ENCODE data around the gene MAU2. TPM values are rescaled to one million over a fixed set of nuclear protein-coding genes. Genes with fewer than 3 reads are reported as not detected.

The MAU2 gene
- polyA plus RNA-seq, 2 donors = 19.6 to 35.6 TPM

- no peaks in the 10 kb centered on the region for H3K9me3 ChIP-seq (ENCODE audit: control insufficient read depth in 2 of 2, insufficient read depth in 1 of 2, low read depth in 1 of 2, low read length in 1 of 2)
- no peaks in the 10 kb centered on the region for H3K27me3 ChIP-seq (ENCODE audit: control insufficient read depth in 1 of 2, insufficient read depth in 2 of 2, low read length in 2 of 2)
- no peak overlapping the region for H3K27ac ChIP-seq (ENCODE audit: low read depth in 2 of 2, low read length in 1 of 2)
- peaks cover 35 to 68% of the 10 kb centered on the region in 2 donors for H3K36me3 ChIP-seq (ENCODE audit: control insufficient read depth in 2 of 2, insufficient read depth in 2 of 2, low read length in 1 of 2)
- H3K4me3 ChIP-seq (ENCODE audit: low read depth in 1 of 2, low read length in 2 of 2) = no peak overlapping the region
- H3K4me1 ChIP-seq (ENCODE audit: control insufficient read depth in 2 of 2, insufficient read depth in 2 of 2, low read length in 1 of 2) = no peaks in the 10 kb centered on the region
- 97% methylated on average over 8 of the region's 8 CpGs for WGBS, 2 donors
These were observed 32.2 kb downstream of the MAU2 start for GRCh38 chr19:19352823-19353222.

DNA sequence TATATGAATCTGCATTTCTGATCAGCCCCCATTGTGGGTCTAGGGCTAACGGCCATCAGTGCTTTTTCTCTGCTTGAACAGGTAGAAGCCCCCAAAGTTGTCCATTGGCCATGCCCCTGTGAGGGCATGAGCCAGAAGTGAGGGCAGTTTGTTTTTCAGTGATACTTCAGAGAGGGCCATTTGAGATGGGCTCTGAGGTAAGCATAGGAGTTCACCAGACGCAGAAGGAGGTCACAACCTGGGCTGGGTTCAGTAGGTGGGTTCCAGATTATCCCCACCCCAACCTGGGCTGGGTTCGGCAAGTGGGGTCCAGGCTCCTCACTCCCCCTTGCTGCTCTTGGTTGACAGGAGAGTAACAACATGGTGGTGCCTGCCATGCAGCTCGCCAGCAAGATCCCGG is 33.4 kb downstream of the MAU2 start:
- Histone ChIP-seq H3K4me3 (ENCODE audit: low read depth in 1 of 2, low read length in 2 of 2) (no peak overlapping the region), H3K27ac (ENCODE audit: low read depth in 2 of 2, low read length in 1 of 2) (no peak overlapping the region), H3K4me1 (ENCODE audit: control insufficient read depth in 2 of 2, insufficient read depth in 2 of 2, low read length in 1 of 2) (no peaks in the 10 kb centered on the region), H3K27me3 (ENCODE audit: control insufficient read depth in 1 of 2, insufficient read depth in 2 of 2, low read length in 2 of 2) (no peaks in the 10 kb centered on the region), H3K9me3 (ENCODE audit: control insufficient read depth in 2 of 2, insufficient read depth in 1 of 2, low read depth in 1 of 2, low read length in 1 of 2) (no peaks in the 10 kb centered on the region), H3K36me3 (ENCODE audit: control insufficient read depth in 2 of 2, insufficient read depth in 2 of 2, low read length in 1 of 2) (peaks cover 32 to 62% of the 10 kb centered on the region in 2 donors)
- 93% methylated on average over 5 of the region's 5 CpGs for WGBS, 2 donors

- 93 to 96% methylated on average over 10 to 11 of the region's 11 CpGs for WGBS, 2 donors
- H3K36me3 ChIP-seq (ENCODE audit: control insufficient read depth in 2 of 2, insufficient read depth in 2 of 2, low read length in 1 of 2) = peaks cover 28 to 54% of the 10 kb centered on the region in 2 donors
- no peaks in the 10 kb centered on the region for H3K4me1 ChIP-seq (ENCODE audit: control insufficient read depth in 2 of 2, insufficient read depth in 2 of 2, low read length in 1 of 2)
- H3K9me3 ChIP-seq (ENCODE audit: control insufficient read depth in 2 of 2, insufficient read depth in 1 of 2, low read depth in 1 of 2, low read length in 1 of 2) = no peaks in the 10 kb centered on the region
- H3K27ac ChIP-seq (ENCODE audit: low read depth in 2 of 2, low read length in 1 of 2) = no peak overlapping the region
- H3K27me3 ChIP-seq (ENCODE audit: control insufficient read depth in 1 of 2, insufficient read depth in 2 of 2, low read length in 2 of 2) = no peaks in the 10 kb centered on the region
- H3K4me3 ChIP-seq (ENCODE audit: low read depth in 1 of 2, low read length in 2 of 2) = no peak overlapping the region
These were observed 34.3 kb downstream of the MAU2 start for GRCh38 chr19:19354932-19355331.

DNA sequence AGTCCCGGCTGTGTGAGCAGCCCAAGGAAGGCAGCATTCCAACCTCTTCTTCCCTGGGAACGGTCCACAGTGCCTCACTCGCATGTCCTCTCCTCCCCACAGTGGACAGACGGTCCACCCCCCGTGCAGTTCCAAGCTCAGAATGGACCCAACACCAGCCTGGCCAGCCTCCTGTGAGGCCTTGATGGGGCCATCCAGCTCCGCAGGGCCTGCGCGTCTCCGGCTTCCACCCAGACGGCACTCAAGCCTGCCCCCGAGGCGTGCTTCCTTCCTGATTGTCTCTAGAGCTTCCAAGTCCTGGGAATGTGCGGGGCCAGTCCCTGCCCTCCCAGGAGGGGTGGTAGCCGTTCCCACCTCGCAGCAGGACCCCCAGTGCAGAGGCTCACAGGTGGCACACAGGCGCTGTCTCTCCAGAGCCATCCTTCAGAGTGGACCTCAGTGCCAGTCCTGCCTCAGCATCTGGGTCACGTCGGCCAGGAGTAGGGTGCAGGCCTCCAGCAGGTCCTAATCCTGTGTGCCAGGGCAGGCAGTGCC is 35.0 kb downstream of the MAU2 start:
- Histone ChIP-seq H3K4me3 (ENCODE audit: low read depth in 1 of 2, low read length in 2 of 2) (no peak overlapping the region), H3K4me1 (ENCODE audit: control insufficient read depth in 2 of 2, insufficient read depth in 2 of 2, low read length in 1 of 2) (no peaks in the 10 kb centered on the region), H3K9me3 (ENCODE audit: control insufficient read depth in 2 of 2, insufficient read depth in 1 of 2, low read depth in 1 of 2, low read length in 1 of 2) (no peaks in the 10 kb centered on the region), H3K27me3 (ENCODE audit: control insufficient read depth in 1 of 2, insufficient read depth in 2 of 2, low read length in 2 of 2) (no peaks in the 10 kb centered on the region), H3K27ac (ENCODE audit: low read depth in 2 of 2, low read length in 1 of 2) (no peak overlapping the region), H3K36me3 (ENCODE audit: control insufficient read depth in 2 of 2, insufficient read depth in 2 of 2, low read length in 1 of 2) (peaks cover 28 to 54% of the 10 kb centered on the region in 2 donors)
- 85 to 90% methylated on average over 18 of the region's 18 CpGs for WGBS, 2 donors

DNA sequence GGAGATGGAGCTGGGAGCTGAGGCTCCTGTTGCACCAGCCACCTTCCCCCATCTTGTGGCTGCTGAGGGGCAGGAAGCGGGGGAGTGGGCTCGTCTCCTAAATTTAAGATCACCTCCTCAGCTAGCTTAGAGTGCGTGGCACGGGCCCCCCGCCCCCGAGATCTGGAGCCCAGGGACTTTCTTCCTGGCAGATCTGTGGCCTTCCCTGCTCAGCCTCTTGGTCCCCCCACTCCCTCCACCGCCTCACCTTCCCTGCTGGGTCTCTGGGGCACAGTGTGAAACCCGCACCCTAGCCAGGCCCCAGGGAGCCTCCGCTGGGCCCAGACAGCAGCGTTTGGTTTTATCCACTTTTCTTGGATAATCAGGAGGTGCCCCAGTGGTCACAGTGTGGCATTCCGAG is 35.9 kb downstream of the MAU2 start:
- 91 to 93% methylated on average over 11 of the region's 11 CpGs for WGBS, 2 donors
- H3K27ac ChIP-seq (ENCODE audit: low read depth in 2 of 2, low read length in 1 of 2) = no peak overlapping the region
- peaks cover 28 to 54% of the 10 kb centered on the region in 2 donors for H3K36me3 ChIP-seq (ENCODE audit: control insufficient read depth in 2 of 2, insufficient read depth in 2 of 2, low read length in 1 of 2)
- H3K9me3 ChIP-seq (ENCODE audit: control insufficient read depth in 2 of 2, insufficient read depth in 1 of 2, low read depth in 1 of 2, low read length in 1 of 2) = no peaks in the 10 kb centered on the region
- no peak overlapping the region for H3K4me3 ChIP-seq (ENCODE audit: low read depth in 1 of 2, low read length in 2 of 2)
- H3K4me1 ChIP-seq (ENCODE audit: control insufficient read depth in 2 of 2, insufficient read depth in 2 of 2, low read length in 1 of 2) = no peaks in the 10 kb centered on the region
- H3K27me3 ChIP-seq (ENCODE audit: control insufficient read depth in 1 of 2, insufficient read depth in 2 of 2, low read length in 2 of 2) = no peaks in the 10 kb centered on the region

DNA sequence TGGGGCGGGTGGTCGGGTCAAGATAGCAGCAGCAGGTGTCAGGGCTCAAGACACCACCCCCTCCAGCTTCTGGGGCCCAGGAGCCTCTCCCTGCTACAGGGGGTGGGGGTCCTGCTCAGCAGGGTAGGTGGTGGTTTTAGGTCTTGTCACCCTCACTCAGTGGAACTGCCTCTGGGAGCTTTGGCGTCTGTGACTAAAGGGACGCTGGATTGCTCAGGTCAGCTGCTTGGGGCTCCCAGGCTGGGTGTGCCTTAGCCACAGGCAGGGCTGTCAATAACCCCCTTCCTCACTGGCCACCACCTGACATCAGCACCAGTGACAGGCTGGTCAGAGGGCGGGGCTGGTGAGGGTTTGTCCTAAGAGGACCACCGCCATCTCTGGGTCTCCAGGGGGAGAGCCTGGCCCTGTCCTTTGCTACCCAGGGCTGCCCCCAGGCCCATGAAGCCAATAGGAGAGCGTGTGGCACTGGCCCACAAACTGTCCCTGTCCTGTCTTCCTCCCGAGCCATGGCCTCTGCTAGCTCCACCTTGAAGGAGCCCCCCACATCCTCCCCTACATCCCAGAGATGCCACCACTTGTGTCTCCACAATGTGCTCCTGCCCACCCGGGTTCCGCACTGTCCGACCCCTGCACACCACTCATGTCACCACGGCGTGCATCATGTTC is 36.4 kb downstream of the MAU2 start:
- H3K4me1 ChIP-seq (ENCODE audit: control insufficient read depth in 2 of 2, insufficient read depth in 2 of 2, low read length in 1 of 2) = no peaks in the 10 kb centered on the region
- WGBS, 2 donors = 88 to 91% methylated on average over 13 of the region's 13 CpGs
- peaks cover 28 to 53% of the 10 kb centered on the region in 2 donors for H3K36me3 ChIP-seq (ENCODE audit: control insufficient read depth in 2 of 2, insufficient read depth in 2 of 2, low read length in 1 of 2)
- no peaks in the 10 kb centered on the region for H3K27me3 ChIP-seq (ENCODE audit: control insufficient read depth in 1 of 2, insufficient read depth in 2 of 2, low read length in 2 of 2)
- H3K9me3 ChIP-seq (ENCODE audit: control insufficient read depth in 2 of 2, insufficient read depth in 1 of 2, low read depth in 1 of 2, low read length in 1 of 2) = no peaks in the 10 kb centered on the region
- no peak overlapping the region for H3K4me3 ChIP-seq (ENCODE audit: low read depth in 1 of 2, low read length in 2 of 2)
- H3K27ac ChIP-seq (ENCODE audit: low read depth in 2 of 2, low read length in 1 of 2) = no peak overlapping the region

- Histone ChIP-seq H3K4me3 (ENCODE audit: low read depth in 1 of 2, low read length in 2 of 2) (no peak overlapping the region), H3K4me1 (ENCODE audit: control insufficient read depth in 2 of 2, insufficient read depth in 2 of 2, low read length in 1 of 2) (no peaks in the 10 kb centered on the region), H3K27ac (ENCODE audit: low read depth in 2 of 2, low read length in 1 of 2) (peak overlapping the region in 1 of 2 donors; percentile 45), H3K9me3 (ENCODE audit: control insufficient read depth in 2 of 2, insufficient read depth in 1 of 2, low read depth in 1 of 2, low read length in 1 of 2) (no peaks in the 10 kb centered on the region), H3K36me3 (ENCODE audit: control insufficient read depth in 2 of 2, insufficient read depth in 2 of 2, low read length in 1 of 2) (peaks cover 6 to 15% of the 10 kb centered on the region in 2 donors), H3K27me3 (ENCODE audit: control insufficient read depth in 1 of 2, insufficient read depth in 2 of 2, low read length in 2 of 2) (no peaks in the 10 kb centered on the region)
- 10 to 11% methylated on average over 14 of the region's 14 CpGs for WGBS, 2 donors
These were observed 40.5 kb downstream of the MAU2 start for GRCh38 chr19:19361075-19361594.

GRCh38 chr19:19362075-19362474 is 41.4 kb downstream of the MAU2 start:
- H3K27me3 ChIP-seq (ENCODE audit: control insufficient read depth in 1 of 2, insufficient read depth in 2 of 2, low read length in 2 of 2) = no peaks in the 10 kb centered on the region
- peaks cover 0 to 6% of the 10 kb centered on the region in 2 donors for H3K36me3 ChIP-seq (ENCODE audit: control insufficient read depth in 2 of 2, insufficient read depth in 2 of 2, low read length in 1 of 2)
- H3K9me3 ChIP-seq (ENCODE audit: control insufficient read depth in 2 of 2, insufficient read depth in 1 of 2, low read depth in 1 of 2, low read length in 1 of 2) = no peaks in the 10 kb centered on the region
- no peaks in the 10 kb centered on the region for H3K4me1 ChIP-seq (ENCODE audit: control insufficient read depth in 2 of 2, insufficient read depth in 2 of 2, low read length in 1 of 2)
- no peak overlapping the region for H3K27ac ChIP-seq (ENCODE audit: low read depth in 2 of 2, low read length in 1 of 2)
- H3K4me3 ChIP-seq (ENCODE audit: low read depth in 1 of 2, low read length in 2 of 2) = no peak overlapping the region
- WGBS, 2 donors = 91 to 93% methylated on average over 4 of the region's 4 CpGs

DNA sequence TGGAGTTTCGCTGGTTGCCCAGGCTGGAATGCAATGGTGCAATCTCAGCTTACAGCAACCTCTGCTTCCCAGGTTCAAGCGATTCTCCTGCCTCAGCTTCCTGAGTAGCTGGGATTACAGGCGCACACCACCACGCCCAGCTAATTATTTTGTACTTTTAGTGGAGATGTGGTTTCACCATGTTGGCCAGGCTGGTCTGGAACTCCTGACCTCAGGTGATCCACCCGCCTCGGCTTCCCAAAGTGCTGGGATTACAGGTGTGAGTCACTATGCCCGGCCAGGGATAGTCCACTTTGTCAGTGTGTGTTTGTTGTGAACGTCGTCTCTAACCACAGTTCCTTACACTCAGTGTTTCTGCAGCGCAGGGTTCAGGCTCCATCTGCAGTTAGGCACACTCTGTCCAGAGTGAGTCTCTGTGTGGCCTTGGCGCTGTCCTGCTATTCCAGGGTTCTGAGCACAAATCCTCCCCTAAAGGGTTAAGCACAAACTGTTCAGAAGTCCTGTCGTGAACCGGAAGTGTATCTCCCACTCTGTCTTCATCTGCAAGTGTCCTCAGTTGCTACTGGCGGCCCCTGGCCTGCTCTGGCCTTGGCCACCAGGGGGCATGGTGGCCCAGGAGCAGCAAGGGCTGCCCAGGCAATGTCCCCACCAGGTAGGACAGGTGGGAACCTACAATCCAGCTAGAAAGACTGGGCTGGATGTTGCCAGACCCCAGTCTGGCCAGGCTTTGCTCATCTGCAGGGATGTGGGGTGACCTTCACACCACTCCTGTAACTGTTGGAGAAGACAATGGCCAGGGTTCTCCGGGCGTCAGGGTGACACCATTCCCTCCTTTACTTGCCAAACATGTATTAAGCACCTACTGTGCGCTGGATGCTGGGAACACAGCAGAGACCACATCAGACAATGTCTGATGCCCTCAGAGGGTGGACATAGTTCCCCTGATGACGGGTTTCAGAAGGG is 46.1 kb downstream of the MAU2 start:
- 41 to 42% methylated on average over 18 of the region's 18 CpGs for WGBS, 2 donors
- no peaks in the 10 kb centered on the region for H3K9me3 ChIP-seq (ENCODE audit: control insufficient read depth in 2 of 2, insufficient read depth in 1 of 2, low read depth in 1 of 2, low read length in 1 of 2)
- H3K27me3 ChIP-seq (ENCODE audit: control insufficient read depth in 1 of 2, insufficient read depth in 2 of 2, low read length in 2 of 2) = no peaks in the 10 kb centered on the region
- no peaks in the 10 kb centered on the region for H3K36me3 ChIP-seq (ENCODE audit: control insufficient read depth in 2 of 2, insufficient read depth in 2 of 2, low read length in 1 of 2)
- H3K4me3 ChIP-seq (ENCODE audit: low read depth in 1 of 2, low read length in 2 of 2) = no peak overlapping the region
- H3K4me1 ChIP-seq (ENCODE audit: control insufficient read depth in 2 of 2, insufficient read depth in 2 of 2, low read length in 1 of 2) = no peaks in the 10 kb centered on the region
- H3K27ac ChIP-seq (ENCODE audit: low read depth in 2 of 2, low read length in 1 of 2) = peak overlapping the region in 1 of 2 donors; percentile 63
